Hepatocyte (in vitro differentiated cells): ENCODE measurements around the gene SRSF7. TPM values are rescaled to one million over a fixed set of nuclear protein-coding genes. Genes with fewer than 3 reads are reported as not detected.

Experiments used
- DNase-seq: peaks from one replicate; pipeline ENCODE4 v3.0.0-alpha.2; 2016; ENCODE audit warnings: low spot score
- H2AFZ ChIP-seq: fragments of 200-600 bp; sonication (generic); 2 replicates; pipeline ENCODE4 v1.6.0; 2016; ENCODE audit warnings: antibody characterized with exemption, mild to moderate bottlenecking
- H3K27ac ChIP-seq: fragments of 200-600 bp; sonication (generic); 2 replicates; pipeline ENCODE4 v1.5.1; 2016; ENCODE audit warnings: mild to moderate bottlenecking
- H3K27me3 ChIP-seq: fragments of 200-600 bp; sonication (generic); 2 replicates; pipeline ENCODE4 v1.6.1; 2016
- H3K36me3 ChIP-seq: fragments of 200-600 bp; sonication (generic); replicated peaks from 2 replicates; pipeline ENCODE4 v1.5.1; 2016; ENCODE audit warnings: low read depth; ENCODE audit not compliant: insufficient read depth
- H3K4me1 ChIP-seq: fragments of 200-600 bp; sonication (generic); 2 replicates; pipeline ENCODE4 v1.5.1; 2016; ENCODE audit warnings: mild to moderate bottlenecking, moderate library complexity; ENCODE audit not compliant: insufficient read depth
- H3K4me2 ChIP-seq: fragments of 200-600 bp; sonication (generic); 2 replicates; pipeline ENCODE4 v1.6.0; 2016
- H3K4me3 ChIP-seq: fragments of 200-600 bp; sonication (generic); 2 replicates; pipeline ENCODE4 v1.5.1; 2016; ENCODE audit warnings: mild to moderate bottlenecking
- H3K79me2 ChIP-seq: fragments of 200-600 bp; sonication (generic); 2 replicates; pipeline ENCODE4 v1.6.0; 2017; ENCODE audit warnings: mild to moderate bottlenecking
- H3K9me2 ChIP-seq: fragments of 200-600 bp; sonication (generic); replicated peaks from 2 replicates; pipeline ENCODE4 v1.6.0; 2017; ENCODE audit warnings: mild to moderate bottlenecking; ENCODE audit not compliant: insufficient read depth
- H3K9me3 ChIP-seq: fragments of 200-600 bp; sonication (generic); 2 replicates; pipeline ENCODE4 v1.5.1; 2016; ENCODE audit warnings: low read depth, mild to moderate bottlenecking
- H4K20me1 ChIP-seq: fragments of 200-600 bp; sonication (generic); 2 replicates; pipeline ENCODE4 v1.6.0; 2016; ENCODE audit warnings: mild to moderate bottlenecking; ENCODE audit not compliant: insufficient read depth, poor library complexity, severe bottlenecking
- EZH2 ChIP-seq: fragments of 200-600 bp; sonication (generic); IDR thresholded peaks from 2 replicates; pipeline ENCODE4 v1.6.1; 2016; ENCODE audit warnings: antibody characterized with exemption, mild to moderate bottlenecking, borderline replicate concordance
- EZH2phosphoT487 ChIP-seq: fragments of 200-600 bp; sonication (generic); IDR thresholded peaks from one replicate; pipeline ENCODE4 v1.6.1; 2018; ENCODE audit warnings: antibody characterized with exemption, mild to moderate bottlenecking, low read depth, moderate library complexity; ENCODE audit not compliant: unreplicated experiment, severe bottlenecking
- WGBS: methylation state at CpG from one replicate; pipeline ENCODE4 v1.1.6; 2016; ENCODE audit warnings: low lambda C conversion rate; ENCODE audit errors: missing lambda C conversion rate; 5-methylcytosine and 5-hydroxymethylcytosine counted together
- polyA plus RNA-seq: library from polyadenylated mRNA; unstranded; fragments of >200 nt; fragmentation: Nextera tagmentation; extraction: Ambion mirVana; gene quantifications from 2 replicates; pipeline ENCODE4 v1.2.1, GENCODE V29; 2016
- total RNA-seq: library from RNA; depleted of rRNA; stranded (reverse); fragments of >200 nt; gene quantifications from 2 replicates; pipeline ENCODE4 v1.2.3, GENCODE V29; 2014
- TF ChIP-seq, protein P1 (sequence below): fragments of 200-600 bp; sonication (generic); IDR thresholded peaks from 2 replicates; pipeline ENCODE4 v1.5.1; 2016; ENCODE audit warnings: antibody characterized with exemption, mild to moderate bottlenecking; ENCODE audit not compliant: poor library complexity

SRSF7 gene
- total and polyA plus RNA-seq, 2 experiments from 2014 or later: 113 to 147 TPM

DNA sequence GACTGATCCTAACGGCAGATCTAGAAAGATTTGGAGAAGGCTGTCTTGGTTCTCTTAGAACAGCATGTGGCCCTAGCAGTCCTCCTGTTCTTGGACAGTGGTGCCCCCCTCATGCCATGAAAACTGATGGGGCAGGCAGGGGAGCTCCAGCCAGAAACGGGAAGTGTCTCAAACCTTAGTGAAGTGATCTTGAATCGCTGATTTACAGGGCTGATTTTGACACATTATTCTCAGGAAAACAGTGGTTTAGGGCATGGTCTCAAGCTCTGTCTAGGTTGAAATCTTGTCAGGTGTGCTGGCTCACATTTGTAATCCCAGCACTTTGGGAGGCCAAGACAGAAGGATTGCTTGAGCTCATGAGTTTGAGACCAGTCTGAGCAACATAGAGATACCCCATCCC is 37.8 kb downstream of the SRSF7 start:
- no peaks in the 10 kb centered on the region for H4K20me1 ChIP-seq
- no peak overlapping the region for H3K4me3 ChIP-seq
- H3K27ac ChIP-seq: no peak overlapping the region
- no peaks in the 10 kb centered on the region for H3K36me3 ChIP-seq
- no peaks in the 10 kb centered on the region for H3K27me3 ChIP-seq
- no peaks in the 10 kb centered on the region for H3K79me2 ChIP-seq
- no peak for DNase-seq
- no peaks in the 10 kb centered on the region for H3K9me2 ChIP-seq
- H2AFZ ChIP-seq: no peak overlapping the region
- H3K9me3 ChIP-seq: no peaks in the 10 kb centered on the region
- no peak overlapping the region for H3K4me2 ChIP-seq
- WGBS: 89% methylated on average over 3 of the region's 3 CpGs
- H3K4me1 ChIP-seq: no peaks in the 10 kb centered on the region
- no peak for TF ChIP-seq EZH2phosphoT487
- TF ChIP-seq, protein P1, sequence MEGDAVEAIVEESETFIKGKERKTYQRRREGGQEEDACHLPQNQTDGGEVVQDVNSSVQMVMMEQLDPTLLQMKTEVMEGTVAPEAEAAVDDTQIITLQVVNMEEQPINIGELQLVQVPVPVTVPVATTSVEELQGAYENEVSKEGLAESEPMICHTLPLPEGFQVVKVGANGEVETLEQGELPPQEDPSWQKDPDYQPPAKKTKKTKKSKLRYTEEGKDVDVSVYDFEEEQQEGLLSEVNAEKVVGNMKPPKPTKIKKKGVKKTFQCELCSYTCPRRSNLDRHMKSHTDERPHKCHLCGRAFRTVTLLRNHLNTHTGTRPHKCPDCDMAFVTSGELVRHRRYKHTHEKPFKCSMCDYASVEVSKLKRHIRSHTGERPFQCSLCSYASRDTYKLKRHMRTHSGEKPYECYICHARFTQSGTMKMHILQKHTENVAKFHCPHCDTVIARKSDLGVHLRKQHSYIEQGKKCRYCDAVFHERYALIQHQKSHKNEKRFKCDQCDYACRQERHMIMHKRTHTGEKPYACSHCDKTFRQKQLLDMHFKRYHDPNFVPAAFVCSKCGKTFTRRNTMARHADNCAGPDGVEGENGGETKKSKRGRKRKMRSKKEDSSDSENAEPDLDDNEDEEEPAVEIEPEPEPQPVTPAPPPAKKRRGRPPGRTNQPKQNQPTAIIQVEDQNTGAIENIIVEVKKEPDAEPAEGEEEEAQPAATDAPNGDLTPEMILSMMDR: no peak
- no peak for TF ChIP-seq EZH2

DNA sequence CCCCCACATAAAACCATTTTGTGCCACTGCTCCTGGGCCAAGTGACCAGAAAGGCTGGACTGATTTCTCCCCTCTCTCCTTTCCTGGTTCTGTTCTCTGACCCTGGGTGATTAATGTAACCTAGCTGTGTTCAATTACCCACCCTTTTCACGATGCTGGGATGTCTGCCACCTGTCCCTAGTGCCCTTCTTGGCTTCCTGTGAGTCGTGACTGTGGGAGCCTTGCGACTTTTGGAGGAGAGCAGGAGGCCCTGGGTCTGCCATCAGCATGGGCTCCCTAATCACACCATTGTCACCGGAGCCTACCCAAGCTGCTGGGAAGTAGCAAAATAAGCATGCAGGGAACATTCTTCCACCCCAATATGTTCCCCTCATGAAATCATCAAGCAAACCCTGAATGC is 38.3 kb downstream of the SRSF7 start:
- DNase-seq: no peak
- Histone ChIP-seq H4K20me1 (no peaks in the 10 kb centered on the region), H3K4me1 (no peaks in the 10 kb centered on the region), H3K27ac (no peak overlapping the region), H2AFZ (no peak overlapping the region), H3K4me3 (no peak overlapping the region), H3K27me3 (no peaks in the 10 kb centered on the region), H3K36me3 (no peaks in the 10 kb centered on the region), H3K4me2 (no peak overlapping the region), H3K9me2 (no peaks in the 10 kb centered on the region), H3K9me3 (no peaks in the 10 kb centered on the region), H3K79me2 (no peaks in the 10 kb centered on the region)
- WGBS: 86% methylated on average over 4 of the region's 4 CpGs
- TF ChIP-seq, protein P1: no peak
- no peak for TF ChIP-seq EZH2phosphoT487
- TF ChIP-seq EZH2: no peak

DNA sequence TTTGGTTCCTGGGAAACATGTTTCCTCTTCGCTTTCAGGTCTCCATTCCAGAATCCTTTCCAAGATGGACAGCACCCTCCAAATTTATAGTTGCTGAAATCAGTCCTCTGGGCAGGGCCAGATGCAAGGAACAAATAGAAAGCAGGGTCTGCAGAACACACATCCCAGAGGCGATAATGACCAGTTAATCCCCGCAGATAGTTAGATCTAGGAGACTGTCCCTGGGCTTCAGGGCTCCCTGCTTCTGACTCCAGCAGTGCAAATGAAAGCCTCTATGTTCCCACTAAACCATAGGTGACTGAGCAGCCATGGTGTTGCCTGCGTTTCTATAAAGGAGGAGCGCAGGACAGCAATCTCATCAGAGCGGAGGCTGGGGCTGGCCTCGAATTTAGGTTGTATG is 38.7 kb downstream of the SRSF7 start:
- H3K4me3 ChIP-seq: no peak overlapping the region
- no peaks in the 10 kb centered on the region for H3K27me3 ChIP-seq
- no peaks in the 10 kb centered on the region for H4K20me1 ChIP-seq
- H3K36me3 ChIP-seq: no peaks in the 10 kb centered on the region
- WGBS: 97% methylated on average over 7 of the region's 7 CpGs
- no peaks in the 10 kb centered on the region for H3K4me1 ChIP-seq
- TF ChIP-seq EZH2phosphoT487 (no peak), EZH2 (no peak)
- TF ChIP-seq, protein P1: no peak
- no peak overlapping the region for H3K4me2 ChIP-seq
- H2AFZ ChIP-seq: no peak overlapping the region
- H3K9me2 ChIP-seq: no peaks in the 10 kb centered on the region
- H3K79me2 ChIP-seq: no peaks in the 10 kb centered on the region
- H3K9me3 ChIP-seq: no peaks in the 10 kb centered on the region
- DNase-seq: no peak
- no peak overlapping the region for H3K27ac ChIP-seq

DNA sequence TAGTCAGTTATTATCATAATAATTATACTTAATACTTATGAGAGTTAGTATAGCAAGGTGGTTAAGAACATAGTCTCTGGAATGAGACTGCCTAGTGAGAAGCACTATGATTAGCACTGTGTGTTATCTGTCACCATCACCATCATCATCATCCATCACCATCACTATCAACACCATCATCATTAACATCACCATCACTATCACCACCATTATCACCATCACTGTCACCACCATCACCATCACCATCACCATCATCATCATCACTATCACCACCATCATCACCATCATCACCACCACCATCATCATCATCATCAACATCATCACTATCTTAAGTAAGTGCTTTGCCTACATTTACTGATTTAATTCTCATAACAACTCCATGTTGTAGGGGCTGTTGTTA is 39.6 kb downstream of the SRSF7 start:
- Histone ChIP-seq H3K79me2 (no peaks in the 10 kb centered on the region), H3K4me3 (no peak overlapping the region), H2AFZ (no peak overlapping the region), H3K27ac (no peak overlapping the region), H4K20me1 (no peaks in the 10 kb centered on the region), H3K4me1 (no peaks in the 10 kb centered on the region), H3K27me3 (no peaks in the 10 kb centered on the region), H3K36me3 (no peaks in the 10 kb centered on the region), H3K9me3 (no peaks in the 10 kb centered on the region), H3K9me2 (no peaks in the 10 kb centered on the region), H3K4me2 (no peak overlapping the region)
- DNase-seq: no peak
- no peak for TF ChIP-seq EZH2phosphoT487
